Measurements from ENCODE around the gene TPH2.

The TPH2 gene

DNA sequence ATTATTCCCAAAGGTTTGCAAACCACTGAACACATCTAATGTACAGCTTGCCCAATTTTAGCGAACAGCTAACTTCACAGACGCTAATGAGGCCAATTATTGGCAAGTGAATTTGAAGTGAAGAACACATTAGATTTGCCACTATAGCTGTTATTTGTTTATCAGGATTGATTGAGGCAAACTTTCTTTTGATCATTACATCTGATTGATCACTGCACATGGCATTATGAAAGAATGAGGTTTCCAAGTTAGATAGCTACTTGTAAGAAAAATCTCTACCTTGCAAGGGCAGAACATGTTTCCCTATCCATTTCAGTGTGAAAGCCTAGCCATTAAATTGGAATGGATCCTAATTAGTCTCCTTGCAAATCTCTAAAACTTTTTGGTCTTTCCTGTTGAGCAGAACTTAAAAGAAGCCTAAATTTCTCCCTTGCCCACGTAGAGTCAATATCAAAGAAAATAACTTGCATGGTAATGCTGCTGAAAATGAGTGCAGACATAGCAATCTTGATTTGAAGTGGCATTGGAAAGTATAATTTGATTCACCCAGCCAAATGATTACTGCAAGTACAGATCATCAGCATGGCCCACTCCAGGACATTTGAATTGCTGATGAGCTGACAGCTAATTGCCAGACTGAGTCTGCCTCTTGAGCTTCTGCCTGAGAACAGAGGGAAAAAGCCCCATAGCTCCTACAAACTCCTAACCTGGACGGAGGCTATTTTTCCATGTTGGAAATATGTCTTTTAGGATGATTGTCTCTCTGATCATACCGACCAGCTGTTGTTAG is 98.6 kb downstream of the TPH2 start:
- H3K9ac ChIP-seq (ENCODE audit: low read depth, low read length, poor library complexity, severe bottlenecking): no peak overlapping the region
- no peaks in the 10 kb centered on the region for H3K27me3 ChIP-seq (ENCODE audit: insufficient read depth, low read length, poor library complexity, severe bottlenecking)

DNA sequence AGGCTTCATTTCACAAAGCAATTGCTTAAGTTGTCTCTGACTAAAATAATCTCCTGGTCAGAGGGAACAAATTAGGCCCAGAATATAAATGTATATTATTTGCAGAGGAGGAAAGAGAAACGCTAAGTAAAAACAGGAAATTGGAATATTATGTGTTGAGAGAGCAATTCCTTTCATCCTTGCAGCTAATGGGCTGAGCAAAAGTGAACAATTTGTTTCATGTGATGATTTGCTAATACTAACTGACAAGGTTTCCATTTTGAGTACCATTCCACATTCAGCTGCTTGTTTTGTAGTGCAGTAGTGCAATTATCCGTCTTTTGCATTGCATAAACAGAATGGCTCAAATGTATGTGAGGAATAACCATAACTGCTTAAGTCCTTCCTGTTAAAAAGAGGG is 103.2 kb downstream of the TPH2 start:
- Histone ChIP-seq H4K20me1 (ENCODE audit: insufficient read depth, low read length, poor library complexity, severe bottlenecking) (no peaks in the 10 kb centered on the region), H3K4me1 (ENCODE audit: insufficient read depth, low read length, poor library complexity, severe bottlenecking) (no peaks in the 10 kb centered on the region), H3K9me3 (ENCODE audit: insufficient read depth, low read depth, low read length) (no peaks in the 10 kb centered on the region), H3K4me2 (ENCODE audit: low read depth, low read length, poor library complexity, severe bottlenecking) (no peak overlapping the region), H3K4me3 (ENCODE audit: low read length, poor library complexity, severe bottlenecking) (no peak overlapping the region), H3K9ac (ENCODE audit: low read depth, low read length, poor library complexity, severe bottlenecking) (no peak overlapping the region), H3K27me3 (ENCODE audit: insufficient read depth, low read length, poor library complexity, severe bottlenecking) (no peaks in the 10 kb centered on the region), H2AFZ (ENCODE audit: low read length) (no peak overlapping the region), H3K9me2 (replicated peaks; ENCODE audit: low read depth, low read length) (no peaks in the 10 kb centered on the region), H3F3A (ENCODE audit: low read depth) (no peaks in the 10 kb centered on the region), H3K36me3 (ENCODE audit: insufficient read depth, low read length) (no peaks in the 10 kb centered on the region), H3K79me2 (ENCODE audit: insufficient read depth, low read length) (no peaks in the 10 kb centered on the region)
- TF ChIP-seq, protein P1, sequence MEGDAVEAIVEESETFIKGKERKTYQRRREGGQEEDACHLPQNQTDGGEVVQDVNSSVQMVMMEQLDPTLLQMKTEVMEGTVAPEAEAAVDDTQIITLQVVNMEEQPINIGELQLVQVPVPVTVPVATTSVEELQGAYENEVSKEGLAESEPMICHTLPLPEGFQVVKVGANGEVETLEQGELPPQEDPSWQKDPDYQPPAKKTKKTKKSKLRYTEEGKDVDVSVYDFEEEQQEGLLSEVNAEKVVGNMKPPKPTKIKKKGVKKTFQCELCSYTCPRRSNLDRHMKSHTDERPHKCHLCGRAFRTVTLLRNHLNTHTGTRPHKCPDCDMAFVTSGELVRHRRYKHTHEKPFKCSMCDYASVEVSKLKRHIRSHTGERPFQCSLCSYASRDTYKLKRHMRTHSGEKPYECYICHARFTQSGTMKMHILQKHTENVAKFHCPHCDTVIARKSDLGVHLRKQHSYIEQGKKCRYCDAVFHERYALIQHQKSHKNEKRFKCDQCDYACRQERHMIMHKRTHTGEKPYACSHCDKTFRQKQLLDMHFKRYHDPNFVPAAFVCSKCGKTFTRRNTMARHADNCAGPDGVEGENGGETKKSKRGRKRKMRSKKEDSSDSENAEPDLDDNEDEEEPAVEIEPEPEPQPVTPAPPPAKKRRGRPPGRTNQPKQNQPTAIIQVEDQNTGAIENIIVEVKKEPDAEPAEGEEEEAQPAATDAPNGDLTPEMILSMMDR (conservative IDR thresholded peaks at IDR 0.05; ENCODE audit: low read length): no peak
- TF ChIP-seq EZH2phosphoT487 (IDR thresholded peaks at IDR 0.05; ENCODE audit: borderline replicate concordance): no peak

More for the DNA sequence above, 98.6 kb downstream of the TPH2 start:
- Histone ChIP-seq H3K79me2 (ENCODE audit: insufficient read depth, low read length) (no peaks in the 10 kb centered on the region), H3K4me2 (ENCODE audit: low read depth, low read length, poor library complexity, severe bottlenecking) (no peak overlapping the region), H3K36me3 (ENCODE audit: insufficient read depth, low read length) (no peaks in the 10 kb centered on the region), H3K9me2 (replicated peaks; ENCODE audit: low read depth, low read length) (no peaks in the 10 kb centered on the region), H3K9me3 (ENCODE audit: insufficient read depth, low read depth, low read length) (no peaks in the 10 kb centered on the region), H4K20me1 (ENCODE audit: insufficient read depth, low read length, poor library complexity, severe bottlenecking) (no peaks in the 10 kb centered on the region), H3K4me1 (ENCODE audit: insufficient read depth, low read length, poor library complexity, severe bottlenecking) (no peaks in the 10 kb centered on the region), H3F3A (ENCODE audit: low read depth) (no peaks in the 10 kb centered on the region), H2AFZ (ENCODE audit: low read length) (no peak overlapping the region), H3K4me3 (ENCODE audit: low read length, poor library complexity, severe bottlenecking) (no peak overlapping the region)
- TF ChIP-seq EZH2phosphoT487 (IDR thresholded peaks at IDR 0.05; ENCODE audit: borderline replicate concordance): no peak
- TF ChIP-seq, protein P1 (conservative IDR thresholded peaks at IDR 0.05; ENCODE audit: low read length): no peak

DNA sequence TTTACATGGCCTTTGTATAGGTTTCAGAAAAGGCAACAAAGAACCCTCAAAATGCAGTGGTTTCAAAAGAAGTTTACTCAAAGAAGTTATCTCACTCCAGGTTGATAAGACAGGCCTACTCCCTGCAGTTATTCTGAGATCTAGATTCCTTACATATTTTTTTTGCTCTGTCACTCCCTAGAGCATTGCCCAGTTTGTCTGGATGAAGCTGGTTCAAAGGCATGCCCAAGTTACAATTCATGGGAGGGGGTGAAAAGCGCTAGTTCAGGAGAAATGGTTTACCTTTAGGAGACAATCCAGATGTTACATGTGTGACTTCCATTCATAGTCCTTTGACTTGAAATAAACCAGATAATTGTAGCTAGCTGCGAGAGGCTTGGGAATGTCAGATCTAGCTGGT is 115.0 kb downstream of the TPH2 start:
- H3K9me3 ChIP-seq (ENCODE audit: insufficient read depth, low read depth, low read length): no peaks in the 10 kb centered on the region

More for the DNA sequence above, 115.0 kb downstream of the TPH2 start:
- Histone ChIP-seq H3K36me3 (ENCODE audit: insufficient read depth, low read length) (no peaks in the 10 kb centered on the region), H2AFZ (ENCODE audit: low read length) (no peak overlapping the region), H3K4me3 (ENCODE audit: low read length, poor library complexity, severe bottlenecking) (no peak overlapping the region), H3K9me2 (replicated peaks; ENCODE audit: low read depth, low read length) (no peaks in the 10 kb centered on the region), H3K9ac (ENCODE audit: low read depth, low read length, poor library complexity, severe bottlenecking) (no peak overlapping the region), H4K20me1 (ENCODE audit: insufficient read depth, low read length, poor library complexity, severe bottlenecking) (no peaks in the 10 kb centered on the region), H3K79me2 (ENCODE audit: insufficient read depth, low read length) (no peaks in the 10 kb centered on the region), H3K4me1 (ENCODE audit: insufficient read depth, low read length, poor library complexity, severe bottlenecking) (no peaks in the 10 kb centered on the region), H3F3A (ENCODE audit: low read depth) (no peaks in the 10 kb centered on the region), H3K4me2 (ENCODE audit: low read depth, low read length, poor library complexity, severe bottlenecking) (no peak overlapping the region), H3K27me3 (ENCODE audit: insufficient read depth, low read length, poor library complexity, severe bottlenecking) (no peaks in the 10 kb centered on the region)
- TF ChIP-seq, protein P1 (conservative IDR thresholded peaks at IDR 0.05; ENCODE audit: low read length): no peak
- no peak for TF ChIP-seq EZH2phosphoT487 (IDR thresholded peaks at IDR 0.05; ENCODE audit: borderline replicate concordance)
